H9 (cell line): ENCODE data around the gene RNF214. TPM values are rescaled to one million over a fixed set of nuclear protein-coding genes. Genes with fewer than 3 reads are reported as not detected.

Experiments
- DNase-seq: peaks from one replicate; pipeline ENCODE4 v3.0.0-alpha.2; 2017
- H2AFZ ChIP-seq: one replicate; pipeline ENCODE4 v1.6.1; 2013; ENCODE audit warnings: mild to moderate bottlenecking, low read length, control low read depth, moderate library complexity
- H2AK5ac ChIP-seq: 2 replicates; pipeline ENCODE4 v1.6.1; 2013; ENCODE audit warnings: low read length, control low read depth, mixed read lengths; ENCODE audit not compliant: insufficient read length
- H2BK120ac ChIP-seq: one replicate; pipeline ENCODE4 v1.6.1; 2013; ENCODE audit warnings: low read depth, mild to moderate bottlenecking, low read length, control low read depth, inconsistent platforms; ENCODE audit not compliant: poor library complexity, severe bottlenecking
- H2BK12ac ChIP-seq: 2 replicates; pipeline ENCODE4 v1.6.1; 2013; ENCODE audit warnings: low read length, control low read depth, mixed read lengths, low read depth; ENCODE audit not compliant: insufficient read length
- H2BK15ac ChIP-seq: 2 replicates; pipeline ENCODE4 v1.6.1; 2013; ENCODE audit warnings: low read depth, low read length, control low read depth
- H2BK20ac ChIP-seq: one replicate; pipeline ENCODE4 v1.6.1; 2013; ENCODE audit warnings: low read depth, mild to moderate bottlenecking, low read length, control low read depth, inconsistent platforms; ENCODE audit not compliant: poor library complexity, severe bottlenecking
- H2BK5ac ChIP-seq: 2 replicates; pipeline ENCODE4 v1.6.1; 2013; ENCODE audit warnings: low read length, control low read depth, mixed read lengths; ENCODE audit not compliant: insufficient read length
- H3K14ac ChIP-seq: 2 replicates; pipeline ENCODE4 v1.6.1; 2013; ENCODE audit warnings: low read length, control low read depth; ENCODE audit not compliant: insufficient read depth
- H3K18ac ChIP-seq: 2 replicates; pipeline ENCODE4 v1.6.1; 2013; ENCODE audit warnings: low read depth, mild to moderate bottlenecking, mixed read lengths, low read length, control low read depth; ENCODE audit not compliant: insufficient read length
- H3K23ac ChIP-seq: 2 replicates; pipeline ENCODE4 v1.6.1; 2013; ENCODE audit warnings: low read length, control low read depth, mixed read lengths, low read depth; ENCODE audit not compliant: insufficient read length
- H3K23me2 ChIP-seq: 2 replicates; pipeline ENCODE4 v1.6.1; 2013; ENCODE audit warnings: low read depth, mild to moderate bottlenecking, mixed read lengths, low read length, control low read depth; ENCODE audit not compliant: insufficient read length, poor library complexity, severe bottlenecking
- H3K27ac ChIP-seq: 2 replicates; pipeline ENCODE4 v1.5.1; 2013; ENCODE audit warnings: low read length, control low read depth, mixed read lengths, low read depth; ENCODE audit not compliant: insufficient read length
- H3K27me3 ChIP-seq: 2 replicates; pipeline ENCODE4 v1.6.1; 2013; ENCODE audit warnings: low read length, control low read depth, inconsistent platforms; ENCODE audit not compliant: insufficient read depth
- H3K4ac ChIP-seq: 2 replicates; pipeline ENCODE4 v1.6.1; 2013; ENCODE audit warnings: low read depth, mild to moderate bottlenecking, control low read depth, inconsistent platforms, low read length, moderate library complexity
- H3K4me1 ChIP-seq: 2 replicates; pipeline ENCODE4 v1.6.1; 2013; ENCODE audit warnings: low read length, control low read depth, inconsistent platforms; ENCODE audit not compliant: insufficient read depth
- H3K4me2 ChIP-seq: 2 replicates; pipeline ENCODE4 v1.6.1; 2013; ENCODE audit warnings: low read length, control low read depth, mixed read lengths; ENCODE audit not compliant: insufficient read length, insufficient read depth
- H3K56ac ChIP-seq: 2 replicates; pipeline ENCODE4 v1.6.1; 2013; ENCODE audit warnings: low read depth, mild to moderate bottlenecking, mixed read lengths, low read length, control low read depth; ENCODE audit not compliant: insufficient read length
- H3K79me1 ChIP-seq: 2 replicates; pipeline ENCODE4 v1.6.1; 2013; ENCODE audit warnings: low read depth, mild to moderate bottlenecking, moderate library complexity, low read length, control low read depth, inconsistent platforms; ENCODE audit not compliant: insufficient read depth, poor library complexity, severe bottlenecking
- H3K79me2 ChIP-seq: 2 replicates; pipeline ENCODE4 v1.6.1; 2013; ENCODE audit warnings: low read length, control low read depth, inconsistent platforms; ENCODE audit not compliant: insufficient read depth
- H3K9ac ChIP-seq: 2 replicates; pipeline ENCODE4 v1.6.1; 2013; ENCODE audit warnings: low read length, control low read depth, mixed read lengths; ENCODE audit not compliant: insufficient read length; ENCODE audit errors: extremely low read depth
- H3K9me3 ChIP-seq: one replicate; pipeline ENCODE4 v1.6.1; 2013; ENCODE audit warnings: low read depth, low read length, inconsistent platforms; ENCODE audit not compliant: control insufficient read depth
- H3T11ph ChIP-seq: one replicate; pipeline ENCODE4 v1.6.1; 2013; ENCODE audit warnings: mild to moderate bottlenecking, low read length, control low read depth, inconsistent platforms
- H4K20me1 ChIP-seq: one replicate; pipeline ENCODE4 v1.6.1; 2013; ENCODE audit not compliant: control insufficient read depth, insufficient read length, insufficient read depth
- H4K5ac ChIP-seq: 2 replicates; pipeline ENCODE4 v1.6.1; 2013; ENCODE audit warnings: low read depth, mild to moderate bottlenecking, mixed read lengths, low read length, control low read depth; ENCODE audit not compliant: insufficient read length
- H4K8ac ChIP-seq: replicated peaks from 2 replicates; pipeline ENCODE4 v1.6.1; 2013; ENCODE audit warnings: low read length, control low read depth, mixed read lengths, low read depth; ENCODE audit not compliant: insufficient read length
- H4K91ac ChIP-seq: 2 replicates; pipeline ENCODE4 v1.6.1; 2013; ENCODE audit warnings: low read depth, mild to moderate bottlenecking, moderate library complexity, mixed read lengths, low read length, control low read depth; ENCODE audit not compliant: insufficient read length
- H3K27ac Mint-ChIP-seq, 3 experiments: 2 replicates in 2 of 3; 3 replicates in 1 of 3; pipeline ENCODE4 v1.8.0; 2020 to 2021; ENCODE audit warnings: mixed read lengths in 3 of 3, mild to moderate bottlenecking in 1 of 3, moderate library complexity in 1 of 3
- H3K27me3 Mint-ChIP-seq: 2 replicates; pipeline ENCODE4 v1.8.0; 2021; ENCODE audit warnings: low read depth, mild to moderate bottlenecking, moderate library complexity, mixed read lengths
- H3K36me3 Mint-ChIP-seq, 3 experiments: 2 replicates in 2 of 3; 3 replicates in 1 of 3; pipeline ENCODE4 v1.8.0; 2020 to 2021; ENCODE audit warnings: low read depth in 3 of 3, mixed read lengths in 3 of 3; ENCODE audit not compliant: insufficient read depth in 1 of 3
- H3K4me1 Mint-ChIP-seq, 2 experiments: 2 replicates each; pipeline ENCODE4 v1.8.0; 2020; ENCODE audit warnings: mixed read lengths in 2 of 2
- H3K4me3 Mint-ChIP-seq, 2 experiments: 2 replicates in 1 of 2; 3 replicates in 1 of 2; pipeline ENCODE4 v1.8.0; 2020 to 2021; ENCODE audit warnings: mild to moderate bottlenecking in 2 of 2, mixed read lengths in 2 of 2, moderate library complexity in 1 of 2
- H3K9me3 Mint-ChIP-seq, 2 experiments: 2 replicates in 1 of 2; 3 replicates in 1 of 2; pipeline ENCODE4 v1.8.0; 2020; ENCODE audit warnings: mild to moderate bottlenecking in 2 of 2, mixed read lengths in 2 of 2, moderate library complexity in 1 of 2
- WGBS: extraction: QIAGEN DNeasy Blood & Tissue Kit; methylation state at CpG from one replicate; pipeline ENCODE4 v1.1.7; 2013; ENCODE audit warnings: missing lambda C conversion rate, low lambda C conversion rate, mixed read lengths; ENCODE audit not compliant: insufficient read length; ENCODE audit errors: extremely low coverage; 5-methylcytosine and 5-hydroxymethylcytosine counted together
- total RNA-seq: library from RNA; stranded (reverse); gene quantifications from 2 replicates; pipeline ENCODE4 v1.2.1, GENCODE V29; 2021
- TF ChIP-seq, protein P1 (sequence below): fragments of 200-600 bp; sonication (generic); conservative IDR thresholded peaks from 3 replicates; pipeline ENCODE4 v1.8.0; 2021; ENCODE audit warnings: antibody characterized with exemption, mild to moderate bottlenecking

The RNF214 gene
- total RNA-seq, 1 experiment from 2014 or later = 26.0 TPM

DNA sequence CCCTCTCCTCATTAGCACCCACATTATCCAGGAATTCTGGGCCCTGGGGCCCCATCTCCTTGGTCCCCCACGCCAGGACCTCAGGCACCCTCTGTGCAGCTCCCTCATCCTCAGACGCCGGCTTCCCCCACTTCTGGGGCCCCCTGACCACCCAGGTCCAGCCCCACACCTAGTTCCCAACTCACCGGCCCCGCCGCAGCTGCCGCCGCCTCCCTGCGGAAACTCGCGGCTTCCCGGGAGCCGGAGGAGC is 704 bp upstream of the RNF214 start, which contains the start of gene PCSK7:
TSS of gene PCSK7 (minus strand) at position 232 of the 250 bp plus-strand sequence. CDS start 2,229 bp downstream, outside the sequence.
- peaks cover 15% of the 10 kb centered on the region for H3K23me2 ChIP-seq
- Mint-ChIP-seq H3K36me3 (peaks cover 9 to 28% (median 15%) of the 10 kb centered on the region in 3 experiments; a peak in 5 of 7 replicates), H3K9me3 (no peaks in the 10 kb centered on the region), H3K27me3 (no peaks in the 10 kb centered on the region; the same call in 1 of the 2 replicates), H3K27ac (peak within 1 kb of the TSS; percentile 94 to 100 (median 100)), H3K4me3 (peak within 1 kb of the TSS; percentile 94 to 100), H3K4me1 (peaks cover 24 to 26% of the 10 kb centered on the region in 2 experiments)
- no peak within 1 kb of the TSS for H3K27ac ChIP-seq
- peak within 1 kb of the TSS; percentile 60 for H3K9ac ChIP-seq
- H2BK120ac ChIP-seq = no peak within 1 kb of the TSS
- no CpG with 5 or more reads among the region's 13 CpGs for WGBS
- H3K4ac ChIP-seq = no peak within 1 kb of the TSS
- no peak within 1 kb of the TSS for H4K8ac ChIP-seq
- H3K18ac ChIP-seq = peak within 1 kb of the TSS; percentile 64
- peak within 1 kb of the TSS; percentile 52; the same call in 1 of the 2 replicates for H3K14ac ChIP-seq
- no peaks in the 10 kb centered on the region for H3K4me1 ChIP-seq
- H3K23ac ChIP-seq = no peak within 1 kb of the TSS
- H2AFZ ChIP-seq = peak within 1 kb of the TSS; percentile 85
- no peak within 1 kb of the TSS for H2BK12ac ChIP-seq
- H3K79me1 ChIP-seq = no peaks in the 10 kb centered on the region
- H3T11ph ChIP-seq = no peak within 1 kb of the TSS
- H2AK5ac ChIP-seq = no peak within 1 kb of the TSS
- TF ChIP-seq, protein P1, sequence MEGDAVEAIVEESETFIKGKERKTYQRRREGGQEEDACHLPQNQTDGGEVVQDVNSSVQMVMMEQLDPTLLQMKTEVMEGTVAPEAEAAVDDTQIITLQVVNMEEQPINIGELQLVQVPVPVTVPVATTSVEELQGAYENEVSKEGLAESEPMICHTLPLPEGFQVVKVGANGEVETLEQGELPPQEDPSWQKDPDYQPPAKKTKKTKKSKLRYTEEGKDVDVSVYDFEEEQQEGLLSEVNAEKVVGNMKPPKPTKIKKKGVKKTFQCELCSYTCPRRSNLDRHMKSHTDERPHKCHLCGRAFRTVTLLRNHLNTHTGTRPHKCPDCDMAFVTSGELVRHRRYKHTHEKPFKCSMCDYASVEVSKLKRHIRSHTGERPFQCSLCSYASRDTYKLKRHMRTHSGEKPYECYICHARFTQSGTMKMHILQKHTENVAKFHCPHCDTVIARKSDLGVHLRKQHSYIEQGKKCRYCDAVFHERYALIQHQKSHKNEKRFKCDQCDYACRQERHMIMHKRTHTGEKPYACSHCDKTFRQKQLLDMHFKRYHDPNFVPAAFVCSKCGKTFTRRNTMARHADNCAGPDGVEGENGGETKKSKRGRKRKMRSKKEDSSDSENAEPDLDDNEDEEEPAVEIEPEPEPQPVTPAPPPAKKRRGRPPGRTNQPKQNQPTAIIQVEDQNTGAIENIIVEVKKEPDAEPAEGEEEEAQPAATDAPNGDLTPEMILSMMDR = no peak
- H4K5ac ChIP-seq = no peak within 1 kb of the TSS
- no peaks in the 10 kb centered on the region for H4K20me1 ChIP-seq
- DNase-seq = no peak
- H3K9me3 ChIP-seq = no peaks in the 10 kb centered on the region
- no peaks in the 10 kb centered on the region for H3K27me3 ChIP-seq
- H2BK20ac ChIP-seq = no peak within 1 kb of the TSS
- no peak within 1 kb of the TSS for H4K91ac ChIP-seq
- no peaks in the 10 kb centered on the region for H3K79me2 ChIP-seq
- H2BK5ac ChIP-seq = no peak within 1 kb of the TSS
- H3K56ac ChIP-seq = no peak within 1 kb of the TSS
- H2BK15ac ChIP-seq = no peak within 1 kb of the TSS
- H3K4me2 ChIP-seq = peak within 1 kb of the TSS; percentile 92
